Fibroblast of the aortic adventitia (primary cell): ENCODE data around the gene IDH3B. TPM values are rescaled to one million over a fixed set of nuclear protein-coding genes. Genes with fewer than 3 reads are reported as not detected.
A peak's percentile ranks its signal among the peaks of the same experiment; 100 is the strongest.

Experiments
- DNase-seq: peaks from one replicate; pipeline ENCODE4 v3.0.0-alpha.2; 2010; ENCODE audit warnings: low read depth
- H3K4me3 ChIP-seq: 2 replicates; pipeline ENCODE4 v1.5.1; 2011; ENCODE audit warnings: low read depth, mild to moderate bottlenecking, control low read depth, low read length, moderate library complexity
- CTCF ChIP-seq: IDR thresholded peaks from 2 replicates; pipeline ENCODE4 v1.5.1; 2011; ENCODE audit warnings: mild to moderate bottlenecking, low read length, control low read depth, inconsistent platforms; ENCODE audit not compliant: insufficient read depth
- total RNA-seq: library from RNA; depleted of rRNA; stranded (reverse); fragments of >200 nt; gene quantifications from 2 replicates; pipeline ENCODE4 v1.2.3, GENCODE V29; 2012; ENCODE audit warnings: low replicate concordance

Gene IDH3B
- total RNA-seq, 1 donor, result 64.3 TPM

GRCh38 chr20:2657241-2657640 is 6.8 kb downstream of the IDH3B start:
- no peak for DNase-seq
- H3K4me3 ChIP-seq, result no peak overlapping the region
- TF ChIP-seq CTCF, result no peak

- no peak for DNase-seq
- H3K4me3 ChIP-seq, result no peak overlapping the region
- no peak for TF ChIP-seq CTCF
Observed at GRCh38 chr20:2656471-2657117, 7.4 kb downstream of the IDH3B start.

GRCh38 chr20:2655331-2656116 is 8.5 kb downstream of the IDH3B start:
- no peak overlapping the region for H3K4me3 ChIP-seq
- TF ChIP-seq CTCF, result no peak
- no peak for DNase-seq

- DNase-seq, result no peak
- H3K4me3 ChIP-seq, result peak overlapping the region; percentile 11
- TF ChIP-seq CTCF, result no peak
Observed at GRCh38 chr20:2654831-2655230, 9.2 kb downstream of the IDH3B start.

- H3K4me3 ChIP-seq, result peak overlapping the region; percentile 99
- no peak for TF ChIP-seq CTCF
- no peak for DNase-seq
Observed at GRCh38 chr20:2654384-2654822, 9.6 kb downstream of the IDH3B start.

GRCh38 chr20:2653556-2654383 is 10.2 kb downstream of the IDH3B start:
- no peak for DNase-seq
- TF ChIP-seq CTCF, result no peak

More at GRCh38 chr20:2653556-2654383, 10.2 kb downstream of the IDH3B start:
- H3K4me3 ChIP-seq, result peak overlapping the region; percentile 99
